Tibial nerve (tissue), 4 donors: ENCODE results near the gene GRM4. TPM values are rescaled to one million over a fixed set of nuclear protein-coding genes. Genes with fewer than 3 reads are reported as not detected.

Experiments
- DNase-seq, 2 donors: peaks; one replicate each; pipeline ENCODE4 v3.0.0-alpha.2; 2019; ENCODE audit warnings: low spot score in 2 of 2
- H3K27ac ChIP-seq, 4 donors: fragments of 200-600 bp; sonication (generic) in 3 of 4; one replicate each; pipeline ENCODE4 v1.5.1; 2017 to 2019; ENCODE audit warnings: mild to moderate bottlenecking in 1 of 4
- H3K27me3 ChIP-seq, 2 donors: fragments of 200-600 bp; sonication (generic) in 1 of 2; one replicate each; pipeline versions ENCODE4 v1.5.1 to v1.6.0; 2017 to 2019
- H3K36me3 ChIP-seq, 3 donors: fragments of 200-600 bp; sonication (generic); one replicate each; pipeline ENCODE4 v1.5.1; 2018 to 2019
- H3K4me1 ChIP-seq, 4 donors: fragments of 200-600 bp; sonication (generic) in 3 of 4; one replicate each; pipeline ENCODE4 v1.5.1; 2017 to 2019
- H3K4me3 ChIP-seq, 4 donors: fragments of 200-600 bp; sonication (generic) in 3 of 4; one replicate each; pipeline ENCODE4 v1.5.1; 2017 to 2019; ENCODE audit warnings: mild to moderate bottlenecking in 1 of 4, moderate library complexity in 1 of 4
- H3K9me3 ChIP-seq, 4 donors: fragments of 200-600 bp; sonication (generic) in 3 of 4; one replicate each; pipeline ENCODE4 v1.5.1; 2017 to 2019
- CTCF ChIP-seq, 5 experiments: fragments of 200-600 bp in 3 of 5; fragments of 450-650 bp in 2 of 5; sonication (generic) in 3 of 5; IDR thresholded peaks; one replicate each; pipeline ENCODE4 v1.5.1; 2016 to 2019; ENCODE audit warnings: antibody characterized with exemption in 5 of 5, mild to moderate bottlenecking in 3 of 5, moderate library complexity in 2 of 5
- EP300 ChIP-seq, 2 donors: sonication (generic); formaldehyde crosslinking; IDR thresholded peaks; one replicate each; pipeline ENCODE4 v1.6.1; 2017; ENCODE audit warnings: antibody characterized with exemption in 2 of 2, mild to moderate bottlenecking in 1 of 2
- POLR2A ChIP-seq, 2 donors: fragments of 450-650 bp; IDR thresholded peaks; one replicate each; pipeline ENCODE4 v1.6.1; 2017; ENCODE audit warnings: antibody characterized with exemption in 2 of 2, mild to moderate bottlenecking in 2 of 2, moderate library complexity in 2 of 2
- WGBS, 2 donors: methylation state at CpG; one replicate each; pipeline ENCODE4 v1.1.5; 2018; 5-methylcytosine and 5-hydroxymethylcytosine counted together
- total RNA-seq, 4 donors: library from RNA; depleted of rRNA; stranded (reverse); fragments of >200 nt; gene quantifications; one replicate each; pipeline ENCODE4 v1.1.0, GENCODE V29; 2016

The GRM4 gene
- total RNA-seq, 4 donors from 2014 or later = not detected

- H3K4me1 ChIP-seq = no peaks in the 10 kb centered on the region
- no peaks in the 10 kb centered on the region for H3K36me3 ChIP-seq
- no peaks in the 10 kb centered on the region for H3K9me3 ChIP-seq
- no peak overlapping the region for H3K27ac ChIP-seq
- WGBS, 2 donors = 60 to 68% methylated on average over 6 of the region's 6 CpGs
- DNase-seq = no peak
- H3K27me3 ChIP-seq = no peaks in the 10 kb centered on the region
- no peak overlapping the region for H3K4me3 ChIP-seq
- TF ChIP-seq EP300 (IDR thresholded peaks at IDR 0.05) (no peak), POLR2A (IDR thresholded peaks at IDR 0.05) (no peak), CTCF (IDR thresholded peaks at IDR 0.05) (no peak)
Measured at GRCh38 chr6:34015586-34015985, 130.3 kb downstream of the GRM4 start.

- Histone ChIP-seq H3K27ac (no peak overlapping the region), H3K9me3 (peaks cover 0 to 8% (median 0%) of the 10 kb centered on the region in 4 donors), H3K27me3 (no peaks in the 10 kb centered on the region), H3K4me3 (no peak overlapping the region), H3K4me1 (no peaks in the 10 kb centered on the region), H3K36me3 (no peaks in the 10 kb centered on the region)
- TF ChIP-seq POLR2A (IDR thresholded peaks at IDR 0.05) = no peak
- DNase-seq = no peak
- WGBS, 2 donors = 19 to 32% methylated on average over 3 to 5 of the region's 5 CpGs
Measured at GRCh38 chr6:34011264-34011663, 134.6 kb downstream of the GRM4 start.

GRCh38 chr6:34005901-34006531 is 139.9 kb downstream of the GRM4 start:
- Histone ChIP-seq H3K4me3 (no peak overlapping the region), H3K4me1 (no peaks in the 10 kb centered on the region), H3K27me3 (peaks cover 0 to 9% of the 10 kb centered on the region in 2 donors), H3K9me3 (peaks cover 0 to 12% (median 0%) of the 10 kb centered on the region in 4 donors), H3K27ac (no peak overlapping the region), H3K36me3 (no peaks in the 10 kb centered on the region)
- WGBS, 2 donors = 36 to 44% methylated on average over 8 of the region's 8 CpGs
- no peak for TF ChIP-seq CTCF (IDR thresholded peaks at IDR 0.05)
- TF ChIP-seq EP300 (IDR thresholded peaks at IDR 0.05) = no peak
- no peak for DNase-seq

- WGBS, 2 donors = 94 to 95% methylated on average over 1 of the region's 1 CpG
- TF ChIP-seq POLR2A (IDR thresholded peaks at IDR 0.05) (no peak), CTCF (IDR thresholded peaks at IDR 0.05) (no peak), EP300 (IDR thresholded peaks at IDR 0.05) (no peak)
- Histone ChIP-seq H3K9me3 (peaks cover 0 to 12% (median 0%) of the 10 kb centered on the region in 4 donors), H3K27me3 (peaks cover 0 to 9% of the 10 kb centered on the region in 2 donors), H3K4me1 (no peaks in the 10 kb centered on the region), H3K4me3 (no peak overlapping the region), H3K36me3 (no peaks in the 10 kb centered on the region), H3K27ac (no peak overlapping the region)
- DNase-seq = no peak
Measured at GRCh38 chr6:34004706-34005105, 141.2 kb downstream of the GRM4 start.

GRCh38 chr6:34003962-34004361 is 141.9 kb downstream of the GRM4 start:
- no peak for DNase-seq
- H3K36me3 ChIP-seq = no peaks in the 10 kb centered on the region
- TF ChIP-seq POLR2A (IDR thresholded peaks at IDR 0.05) (no peak), EP300 (IDR thresholded peaks at IDR 0.05) (no peak), CTCF (IDR thresholded peaks at IDR 0.05) (no peak)

More at GRCh38 chr6:34003962-34004361, 141.9 kb downstream of the GRM4 start:
- no peak overlapping the region for H3K27ac ChIP-seq
- peaks cover 0 to 12% (median 0%) of the 10 kb centered on the region in 4 donors for H3K9me3 ChIP-seq
- no peak overlapping the region for H3K4me3 ChIP-seq
- H3K27me3 ChIP-seq = peaks cover 0 to 9% of the 10 kb centered on the region in 2 donors
- no peaks in the 10 kb centered on the region for H3K4me1 ChIP-seq
